Measurements from ENCODE around the gene SLC25A43.
"Not testable (repeated sequence)": the region's sequence is repeated elsewhere in the genome, so short reads cannot be mapped to it uniquely, and the experiment has no call there.

Gene SLC25A43

DNA sequence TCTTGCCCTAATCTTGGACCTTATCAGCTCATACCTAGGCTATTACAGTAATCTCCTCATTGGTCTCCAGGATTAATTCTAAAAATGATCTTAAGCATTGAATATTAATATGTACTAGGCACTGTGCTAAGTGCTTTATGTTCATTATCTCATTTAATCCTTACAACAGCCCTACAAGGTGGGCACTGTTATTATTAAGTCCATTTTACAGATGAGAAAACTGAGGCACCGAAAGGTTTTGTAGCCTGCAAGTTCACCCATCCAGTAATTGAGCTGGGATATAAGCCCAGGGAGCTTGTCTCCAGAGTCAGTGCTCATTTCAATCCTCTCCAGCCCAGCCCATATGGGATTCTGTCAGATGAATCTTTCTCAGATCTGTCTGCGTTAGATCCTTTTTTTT, 20.8 kb downstream of the SLC25A43 start:
- DNase-seq: no peak
- no peaks in the 10 kb centered on the region for H3K4me1 Mint-ChIP-seq
- H3K36me3 Mint-ChIP-seq: no peaks in the 10 kb centered on the region
- no peaks in the 10 kb centered on the region for H3K9me3 Mint-ChIP-seq
- no peak overlapping the region for H3K27ac Mint-ChIP-seq
- CTCF ChIA-PET: interaction anchor here (0.7 kb wide), 1 partner anchor 34 kb away, joined by 3 read pairs; no protein-coding TSS in a partner anchor
- no peak overlapping the region for H3K4me3 Mint-ChIP-seq
- H3K27me3 Mint-ChIP-seq: no peaks in the 10 kb centered on the region

DNA sequence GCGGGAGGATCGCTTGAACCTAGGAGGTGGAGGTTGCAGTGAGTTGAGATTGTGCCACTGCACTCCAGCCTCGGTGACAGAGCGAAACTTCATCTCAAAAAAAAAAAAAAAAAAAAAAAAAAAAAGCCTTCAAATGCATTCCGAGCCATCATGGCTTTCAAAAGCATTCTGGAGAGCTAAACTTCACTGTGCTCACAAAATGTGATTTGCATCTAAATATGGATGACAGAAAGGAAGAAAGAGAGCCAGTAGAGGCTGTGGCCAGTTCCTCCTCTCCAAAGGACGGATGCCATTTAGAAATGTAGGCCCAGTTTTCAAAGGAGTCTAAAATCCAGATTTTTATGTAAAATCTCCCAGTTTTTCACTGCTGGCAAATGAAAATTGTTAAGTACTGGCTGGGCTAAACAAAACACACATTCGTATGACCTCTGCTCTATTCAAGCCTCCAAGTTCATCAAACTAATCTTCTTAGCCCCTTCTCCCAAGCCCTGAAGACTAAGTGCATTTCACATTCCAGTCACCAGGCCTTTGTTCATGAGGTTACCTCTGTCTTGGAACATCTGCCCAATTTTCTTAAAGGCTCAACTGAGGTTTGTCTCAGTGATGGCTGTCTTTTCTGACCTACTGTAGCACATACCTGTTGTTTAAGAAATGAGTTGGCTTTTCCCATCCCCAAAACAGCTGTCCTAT, 22.0 kb downstream of the SLC25A43 start:
- H3K27me3 Mint-ChIP-seq: no peaks in the 10 kb centered on the region
- no peak overlapping the region for H3K4me3 Mint-ChIP-seq
- no peak for DNase-seq
- no peaks in the 10 kb centered on the region for H3K9me3 Mint-ChIP-seq
- H3K4me1 Mint-ChIP-seq: no peaks in the 10 kb centered on the region
- H3K36me3 Mint-ChIP-seq: no peaks in the 10 kb centered on the region
- CTCF ChIA-PET: no interaction called here
- no peak overlapping the region for H3K27ac Mint-ChIP-seq

GRCh38 chrX:119423631-119424030, 24.5 kb downstream of the SLC25A43 start:
- H3K36me3 Mint-ChIP-seq: no peaks in the 10 kb centered on the region
- H3K27me3 Mint-ChIP-seq: no peaks in the 10 kb centered on the region
- CTCF ChIA-PET: no interaction called here
- H3K4me1 Mint-ChIP-seq: peaks cover 11% of the 10 kb centered on the region
- no peak overlapping the region for H3K27ac Mint-ChIP-seq
- DNase-seq: no peak
- no peak overlapping the region for H3K4me3 Mint-ChIP-seq
- no peaks in the 10 kb centered on the region for H3K9me3 Mint-ChIP-seq

- Mint-ChIP-seq H3K4me1 (peaks cover 11% of the 10 kb centered on the region), H3K27ac (no peak overlapping the region), H3K4me3 (no peak overlapping the region), H3K27me3 (no peaks in the 10 kb centered on the region), H3K36me3 (no peaks in the 10 kb centered on the region), H3K9me3 (no peaks in the 10 kb centered on the region)
- no peak for DNase-seq
- CTCF ChIA-PET: no interaction called here
Measured at GRCh38 chrX:119424999-119425398, 25.9 kb downstream of the SLC25A43 start.

GRCh38 chrX:119427024-119427794, 28.1 kb downstream of the SLC25A43 start:
- H3K36me3 Mint-ChIP-seq: no peaks in the 10 kb centered on the region
- peak; percentile 26 for DNase-seq
- peaks cover 11% of the 10 kb centered on the region for H3K4me1 Mint-ChIP-seq
- CTCF ChIA-PET: interaction anchor here (0.9 kb wide), 1 partner anchor 9 kb away, joined by 3 read pairs; no protein-coding TSS in a partner anchor
- H3K27me3 Mint-ChIP-seq: no peaks in the 10 kb centered on the region
- no peaks in the 10 kb centered on the region for H3K9me3 Mint-ChIP-seq
- no peak overlapping the region for H3K27ac Mint-ChIP-seq
- no peak overlapping the region for H3K4me3 Mint-ChIP-seq

- CTCF ChIA-PET: interaction anchor here (0.9 kb wide), 1 partner anchor 9 kb away, joined by 3 read pairs; no protein-coding TSS in a partner anchor
Measured at GRCh38 chrX:119427795-119428185, 28.7 kb downstream of the SLC25A43 start.

GRCh38 chrX:119429471-119429870, 30.3 kb downstream of the SLC25A43 start:
- CTCF ChIA-PET: no interaction called here
- no peak for DNase-seq
- Mint-ChIP-seq H3K27me3 (no peaks in the 10 kb centered on the region), H3K9me3 (no peaks in the 10 kb centered on the region), H3K36me3 (no peaks in the 10 kb centered on the region), H3K4me1 (peaks cover 11% of the 10 kb centered on the region), H3K4me3 (no peak overlapping the region), H3K27ac (no peak overlapping the region)

More at GRCh38 chrX:119427795-119428185, 28.7 kb downstream of the SLC25A43 start:
- H3K27ac Mint-ChIP-seq: no peak overlapping the region
- no peaks in the 10 kb centered on the region for H3K27me3 Mint-ChIP-seq
- DNase-seq: no peak
- H3K4me1 Mint-ChIP-seq: peaks cover 11% of the 10 kb centered on the region
- H3K36me3 Mint-ChIP-seq: no peaks in the 10 kb centered on the region
- H3K4me3 Mint-ChIP-seq: no peak overlapping the region
- no peaks in the 10 kb centered on the region for H3K9me3 Mint-ChIP-seq

DNA sequence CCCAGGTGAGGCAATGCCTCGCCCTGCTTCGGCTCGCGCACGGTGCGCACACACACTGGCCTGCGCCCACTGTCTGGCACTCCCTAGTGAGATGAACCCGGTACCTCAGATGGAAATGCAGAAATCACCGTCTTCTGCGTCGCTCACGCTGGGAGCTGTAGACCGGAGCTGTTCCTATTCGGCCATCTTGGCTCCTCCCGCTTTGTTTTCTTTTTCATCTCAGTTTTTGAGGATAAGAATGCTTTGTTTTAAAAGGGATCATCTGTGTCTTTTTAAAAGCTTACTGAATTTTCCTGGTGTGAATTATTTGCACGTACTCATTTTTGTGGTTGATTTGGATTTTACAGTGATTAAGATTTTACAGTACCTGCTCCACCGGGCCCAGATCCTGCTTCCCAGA, 42.2 kb downstream of the SLC25A43 start:
- DNase-seq, H3K4me1 Mint-ChIP-seq, H3K9me3 Mint-ChIP-seq, CTCF ChIA-PET, H3K27me3 Mint-ChIP-seq, H3K4me3 Mint-ChIP-seq, H3K36me3 Mint-ChIP-seq, H3K27ac Mint-ChIP-seq: not testable (repeated sequence)

DNA sequence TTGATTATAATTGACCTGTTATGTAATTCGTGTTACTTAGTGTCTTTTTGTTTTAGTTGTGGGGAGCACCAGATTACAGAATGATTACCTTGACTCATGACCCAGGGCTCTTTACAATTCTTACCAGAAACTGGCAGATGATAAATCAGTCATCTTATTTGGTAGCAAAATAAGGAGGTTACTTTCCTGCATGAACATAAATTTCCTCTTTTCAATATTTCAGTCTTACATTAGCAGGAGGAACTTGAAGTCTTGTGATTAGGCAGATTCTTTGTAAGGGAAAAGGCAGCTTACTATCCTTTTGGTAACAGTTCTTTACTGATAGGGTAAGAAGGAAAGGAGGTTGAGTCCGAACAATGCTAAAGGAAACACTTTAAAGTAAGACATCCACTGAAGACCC, 43.1 kb downstream of the SLC25A43 start:
- CTCF ChIA-PET: no interaction called here
- DNase-seq: no peak
- Mint-ChIP-seq H3K36me3 (no peaks in the 10 kb centered on the region), H3K27ac (no peak overlapping the region), H3K9me3 (no peaks in the 10 kb centered on the region), H3K4me3 (no peak overlapping the region), H3K4me1 (no peaks in the 10 kb centered on the region), H3K27me3 (no peaks in the 10 kb centered on the region)

GRCh38 chrX:119453202-119453601, 54.1 kb downstream of the SLC25A43 start:
- Mint-ChIP-seq H3K4me3 (no peak overlapping the region), H3K27me3 (peaks cover 3% of the 10 kb centered on the region), H3K27ac (no peak overlapping the region), H3K9me3 (no peaks in the 10 kb centered on the region), H3K4me1 (no peaks in the 10 kb centered on the region), H3K36me3 (no peaks in the 10 kb centered on the region)
- no peak for DNase-seq
- CTCF ChIA-PET: no interaction called here

DNA sequence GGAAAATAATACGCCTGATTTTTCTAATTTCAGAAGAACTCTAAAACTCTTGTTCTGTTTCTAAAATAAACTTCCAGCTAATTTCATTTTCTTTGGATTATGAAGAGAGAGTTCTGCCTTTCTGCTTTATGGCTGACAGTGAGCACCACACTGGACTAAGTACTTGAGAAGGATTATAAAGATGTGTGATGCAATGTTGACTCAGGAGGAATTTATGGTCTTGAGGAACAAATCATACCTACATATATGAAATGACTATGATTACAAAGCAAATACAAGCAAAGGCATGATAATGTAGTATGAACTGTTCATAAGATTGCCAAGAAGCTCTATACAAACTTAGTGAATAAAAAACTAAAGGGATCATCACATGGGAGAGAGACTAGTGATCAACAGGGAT, 56.1 kb downstream of the SLC25A43 start:
- H3K9me3 Mint-ChIP-seq: no peaks in the 10 kb centered on the region
- H3K4me3 Mint-ChIP-seq: no peak overlapping the region
- H3K27ac Mint-ChIP-seq: no peak overlapping the region
- no peaks in the 10 kb centered on the region for H3K4me1 Mint-ChIP-seq
- no peak for DNase-seq
- CTCF ChIA-PET: no interaction called here
- H3K27me3 Mint-ChIP-seq: peaks cover 3% of the 10 kb centered on the region
- H3K36me3 Mint-ChIP-seq: no peaks in the 10 kb centered on the region

DNA sequence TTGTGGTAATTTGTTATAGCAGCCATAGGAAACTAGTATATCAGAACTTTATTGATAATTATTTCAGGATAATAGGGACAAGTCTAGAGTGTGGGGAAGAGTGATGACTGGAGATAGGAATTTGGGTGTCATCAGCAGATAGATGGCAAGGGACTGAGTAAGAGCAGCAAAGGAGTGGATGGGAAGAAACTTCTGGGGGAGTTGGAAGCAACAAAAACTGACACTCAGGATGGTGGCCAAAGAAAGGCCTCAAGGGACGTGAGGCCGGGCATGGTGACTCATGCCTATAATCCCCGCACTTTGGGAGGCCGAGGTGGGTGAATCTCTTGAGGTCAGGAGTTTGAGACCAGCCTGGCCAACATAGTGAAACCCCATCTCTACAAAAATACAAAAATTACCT, 60.0 kb downstream of the SLC25A43 start:
- no peaks in the 10 kb centered on the region for H3K4me1 Mint-ChIP-seq
- no peaks in the 10 kb centered on the region for H3K9me3 Mint-ChIP-seq
- H3K27me3 Mint-ChIP-seq: peaks cover 3% of the 10 kb centered on the region
- CTCF ChIA-PET: no interaction called here
- no peaks in the 10 kb centered on the region for H3K36me3 Mint-ChIP-seq
- no peak for DNase-seq
- H3K4me3 Mint-ChIP-seq: no peak overlapping the region
- H3K27ac Mint-ChIP-seq: no peak overlapping the region

- CTCF ChIA-PET: no interaction called here
- Mint-ChIP-seq H3K4me1 (peaks cover 23% of the 10 kb centered on the region), H3K36me3 (peaks cover 13% of the 10 kb centered on the region), H3K27me3 (peaks cover 3% of the 10 kb centered on the region), H3K27ac (no peak overlapping the region), H3K9me3 (no peaks in the 10 kb centered on the region), H3K4me3 (no peak overlapping the region)
- no peak for DNase-seq
Measured at GRCh38 chrX:119465555-119465954, 66.4 kb downstream of the SLC25A43 start.

- no peak for DNase-seq
- Mint-ChIP-seq H3K36me3 (peaks cover 19% of the 10 kb centered on the region), H3K4me3 (peak overlapping the region; percentile 33), H3K4me1 (peaks cover 26% of the 10 kb centered on the region), H3K27me3 (peaks cover 3% of the 10 kb centered on the region), H3K9me3 (no peaks in the 10 kb centered on the region), H3K27ac (no peak overlapping the region)
- CTCF ChIA-PET: interaction anchor here (0.9 kb wide), 1 partner anchor 45 kb away, joined by 4 read pairs; no protein-coding TSS in a partner anchor
Measured at GRCh38 chrX:119466970-119467369, 67.8 kb downstream of the SLC25A43 start.

GRCh38 chrX:119467433-119467832, 68.3 kb downstream of the SLC25A43 start:
- no peak overlapping the region for H3K27ac Mint-ChIP-seq
- CTCF ChIA-PET: no interaction called here
- DNase-seq: no peak
- H3K4me1 Mint-ChIP-seq: peaks cover 26% of the 10 kb centered on the region
- peaks cover 3% of the 10 kb centered on the region for H3K27me3 Mint-ChIP-seq
- H3K36me3 Mint-ChIP-seq: peaks cover 22% of the 10 kb centered on the region
- no peaks in the 10 kb centered on the region for H3K9me3 Mint-ChIP-seq
- peak overlapping the region; percentile 85 for H3K4me3 Mint-ChIP-seq
